ENCODE measurements around the gene ABTB2.
A peak's percentile ranks its signal among the peaks of the same experiment; 100 is the strongest.
"Not testable (repeated sequence)": the region's sequence is repeated elsewhere in the genome, so short reads cannot be mapped to it uniquely, and the experiment has no call there.

ABTB2 gene

GRCh38 chr11:34182921-34183685 is 174.7 kb downstream of the ABTB2 start:
- DNase-seq: no peak

- DNase-seq: no peak
Observed at GRCh38 chr11:34182425-34182824, 175.4 kb downstream of the ABTB2 start.

GRCh38 chr11:34181856-34182405 is 175.9 kb downstream of the ABTB2 start:
- DNase-seq: no peak

DNA sequence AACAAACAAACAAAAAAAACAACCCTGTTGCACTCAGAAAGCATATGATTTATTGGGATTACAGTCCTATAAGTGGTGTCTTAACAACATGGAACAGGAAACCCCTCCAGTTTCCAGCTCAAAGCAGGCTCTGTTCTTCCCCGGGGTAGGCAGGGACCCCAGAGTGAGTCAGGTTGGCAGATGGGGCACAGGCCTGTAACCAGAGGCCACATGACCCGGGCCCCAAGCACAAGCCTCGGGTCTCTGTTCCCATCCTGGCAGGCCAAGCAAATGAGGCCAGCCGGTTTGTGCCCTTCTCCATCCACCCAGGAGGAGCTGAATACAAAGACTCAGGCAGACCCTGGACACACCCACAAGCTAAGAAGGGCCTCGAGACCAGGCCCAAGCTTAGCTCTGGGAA is 176.6 kb downstream of the ABTB2 start:
- DNase-seq: no peak

GRCh38 chr11:34180814-34181165 is 177.0 kb downstream of the ABTB2 start:
- not testable (repeated sequence) for DNase-seq

DNA sequence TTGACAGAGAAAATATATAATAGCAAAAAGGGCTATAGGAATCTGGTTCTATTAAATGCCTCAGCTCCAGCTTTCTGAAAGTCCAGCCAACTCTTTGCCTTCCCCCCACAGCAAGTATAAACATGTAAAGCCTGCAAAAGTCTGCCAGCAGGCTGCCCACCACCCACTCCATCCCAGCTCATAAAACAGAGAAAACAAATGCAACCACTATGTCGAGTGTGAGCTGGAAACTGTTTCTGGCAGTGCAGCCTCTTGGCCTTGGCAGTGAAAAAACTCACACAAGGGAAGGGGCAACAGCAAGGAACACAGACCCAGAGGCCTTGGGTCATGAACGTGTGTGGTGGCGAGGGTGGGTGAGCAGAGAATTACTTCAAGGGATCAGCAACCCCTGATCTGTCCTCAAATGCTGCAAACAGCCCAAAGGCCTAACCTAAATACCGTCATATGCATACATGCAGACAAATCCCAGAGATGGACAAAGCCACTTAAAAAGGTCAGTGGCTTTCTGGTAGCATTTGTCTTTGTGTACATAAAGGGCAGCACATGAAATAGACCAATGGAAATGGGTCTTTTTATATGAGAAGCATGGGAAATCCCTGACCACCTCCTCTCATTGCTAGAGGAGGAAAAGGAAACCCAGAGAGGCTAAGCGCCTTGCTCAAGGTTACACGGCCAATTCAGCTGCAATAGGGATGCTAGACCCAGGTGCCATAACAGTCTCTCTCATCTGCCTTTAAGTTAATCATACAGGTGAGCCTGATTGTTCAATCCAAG is 177.6 kb downstream of the ABTB2 start:
- no peak for DNase-seq

- no peak for DNase-seq
Observed at GRCh38 chr11:34179026-34179675, 178.7 kb downstream of the ABTB2 start.

DNA sequence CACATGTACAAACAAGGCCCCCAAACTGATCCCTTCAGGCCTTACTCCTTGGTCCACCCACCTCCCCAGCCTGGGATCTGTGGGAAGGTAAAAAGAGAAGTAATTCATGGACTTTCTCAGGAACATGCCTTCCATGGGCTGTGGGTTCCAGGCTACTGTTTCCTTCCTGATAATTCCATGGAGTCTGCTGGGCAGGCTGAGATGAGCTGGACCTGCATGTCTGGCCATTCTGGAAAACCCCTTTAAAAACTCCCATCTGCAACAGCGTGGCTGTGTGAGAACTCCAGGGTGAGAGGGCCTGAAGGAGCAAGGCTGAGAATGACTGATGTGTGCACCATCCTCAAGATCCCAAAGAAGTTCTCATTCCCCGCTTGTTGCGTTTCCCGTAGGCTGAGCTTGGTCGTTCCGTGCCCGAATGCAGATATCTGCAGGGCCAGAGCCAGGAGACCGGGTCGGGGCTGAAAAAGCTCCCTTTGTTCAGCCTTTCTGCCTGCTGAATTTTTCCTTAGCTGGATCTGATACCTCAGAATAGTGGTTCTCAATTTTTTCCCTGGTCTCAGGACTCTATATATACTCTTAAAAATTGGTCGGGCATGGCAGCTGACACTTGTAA is 179.5 kb downstream of the ABTB2 start:
- DNase-seq: no peak

GRCh38 chr11:34176751-34177209 is 181.0 kb downstream of the ABTB2 start:
- DNase-seq: no peak

DNA sequence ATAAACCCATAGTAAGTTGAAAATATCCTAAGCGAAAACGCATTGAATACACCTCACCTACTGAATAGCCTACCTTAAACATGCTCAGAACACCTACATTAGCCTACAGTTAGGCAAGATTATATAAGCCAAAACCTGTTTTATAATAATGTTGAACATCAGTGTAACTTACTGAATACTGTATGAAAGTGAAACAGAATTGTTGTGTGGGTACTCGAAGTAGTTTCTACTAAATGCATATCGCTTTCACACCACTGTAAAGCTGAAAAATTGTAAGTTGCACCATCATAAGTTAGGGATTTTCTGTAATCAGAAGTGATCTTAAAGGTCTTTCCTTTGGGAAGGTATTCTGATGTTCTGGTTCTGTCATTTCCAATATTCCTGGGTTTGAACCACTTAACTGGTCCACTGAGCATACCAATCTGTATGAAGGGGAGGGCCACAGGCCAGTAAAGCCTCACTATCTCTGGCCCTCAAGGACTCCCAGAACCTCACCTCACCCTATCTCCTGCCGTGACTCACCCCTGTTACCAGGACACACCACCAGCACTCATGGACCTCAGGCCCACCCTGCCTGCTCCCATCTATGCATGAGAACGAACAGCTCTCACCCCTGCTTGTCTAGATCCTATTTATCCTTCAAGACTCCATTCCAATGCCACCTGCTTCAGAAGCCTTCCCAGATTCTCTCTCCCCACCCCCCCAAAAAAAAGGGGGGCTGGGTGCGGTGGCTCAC is 182.4 kb downstream of the ABTB2 start:
- no peak for DNase-seq

- DNase-seq: peak; percentile 28
Observed at GRCh38 chr11:34174412-34175041, 183.3 kb downstream of the ABTB2 start.

DNA sequence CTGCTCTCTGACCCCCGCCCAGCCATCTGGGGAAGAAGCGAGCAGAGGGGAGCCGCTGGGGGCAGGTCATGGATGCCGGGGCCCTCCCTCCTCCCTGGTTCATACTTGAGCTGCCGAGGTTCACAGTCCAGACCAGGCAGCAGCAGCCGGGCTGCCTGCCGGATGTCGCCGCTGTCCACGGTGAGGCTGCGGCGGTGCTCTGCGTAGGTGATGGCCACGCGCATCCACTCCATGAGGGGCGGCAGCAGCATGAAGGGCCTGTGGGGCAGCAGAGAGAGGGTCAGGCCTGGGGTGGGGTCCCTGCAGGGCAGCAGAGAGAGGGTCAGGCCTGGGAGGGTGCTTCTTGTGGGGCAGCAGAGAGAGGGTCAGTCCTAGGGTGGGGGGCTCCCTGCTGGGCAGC is 184.8 kb downstream of the ABTB2 start:
- DNase-seq: no peak

GRCh38 chr11:34169686-34170085 is 188.1 kb downstream of the ABTB2 start:
- DNase-seq: no peak

GRCh38 chr11:34168642-34169420 is 189.0 kb downstream of the ABTB2 start:
- DNase-seq: no peak

DNA sequence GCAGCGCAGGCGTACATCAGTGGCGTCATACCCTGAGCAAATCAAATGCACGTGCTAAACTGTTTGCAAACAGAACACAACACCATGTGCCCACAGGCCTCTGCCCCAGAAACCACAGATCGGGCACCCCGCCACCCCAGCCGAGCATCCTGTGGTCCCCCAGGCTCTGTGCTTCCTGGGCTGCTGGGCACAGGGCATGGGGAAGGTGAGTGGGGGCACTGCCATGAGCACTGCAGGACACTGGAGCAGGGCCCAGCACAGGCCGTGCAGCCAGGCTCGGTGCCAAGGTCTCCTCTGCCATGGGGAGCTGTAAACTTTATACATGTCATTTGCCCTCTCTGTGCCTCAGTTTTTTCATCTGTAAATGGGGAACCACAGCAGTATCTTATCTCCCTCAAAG is 189.8 kb downstream of the ABTB2 start:
- DNase-seq: no peak

DNA sequence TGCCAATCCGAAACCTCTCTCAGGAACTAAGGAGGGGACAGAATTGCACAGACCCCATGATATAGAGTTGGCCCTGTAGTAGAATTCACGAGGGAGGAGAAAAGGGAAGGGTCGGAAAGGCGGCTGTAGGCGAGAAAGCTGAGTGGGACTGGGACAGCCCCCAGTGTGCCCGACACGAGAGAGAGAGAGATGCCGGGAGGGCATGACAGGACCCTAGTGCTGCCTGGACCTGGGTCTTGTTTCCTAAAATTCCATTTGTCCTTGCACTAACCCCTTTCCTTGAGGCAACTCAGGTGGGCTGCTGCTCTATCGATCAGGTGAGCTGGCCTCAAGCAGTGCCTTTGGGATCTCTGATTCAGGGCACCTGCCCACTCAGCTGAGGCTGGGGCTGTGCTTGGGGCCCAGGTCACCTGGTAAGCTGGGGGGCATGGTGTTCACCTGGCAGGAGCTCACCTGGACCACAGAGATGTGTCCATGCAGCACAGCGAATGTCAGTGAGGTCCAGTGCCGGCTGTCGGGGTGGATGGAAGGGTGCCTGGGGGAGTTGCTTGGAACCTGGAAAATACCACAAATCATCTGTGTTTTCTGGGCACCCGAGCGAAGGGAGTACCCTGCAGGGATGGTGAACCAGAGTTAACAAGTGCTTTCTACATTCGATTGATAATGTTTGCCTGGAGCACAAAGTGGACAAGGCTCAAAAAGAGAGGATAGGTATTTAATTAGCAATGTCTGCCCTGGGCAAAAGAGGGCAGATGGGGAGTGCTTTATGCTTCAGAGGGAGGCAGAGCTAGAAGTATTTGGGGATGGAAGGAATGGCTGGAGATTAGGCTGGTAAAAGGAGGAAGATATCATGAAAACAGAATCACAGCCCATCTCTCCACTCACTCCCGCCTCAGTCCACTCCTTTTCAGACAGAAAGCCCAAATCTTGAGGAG is 190.7 kb downstream of the ABTB2 start:
- no peak for DNase-seq

DNA sequence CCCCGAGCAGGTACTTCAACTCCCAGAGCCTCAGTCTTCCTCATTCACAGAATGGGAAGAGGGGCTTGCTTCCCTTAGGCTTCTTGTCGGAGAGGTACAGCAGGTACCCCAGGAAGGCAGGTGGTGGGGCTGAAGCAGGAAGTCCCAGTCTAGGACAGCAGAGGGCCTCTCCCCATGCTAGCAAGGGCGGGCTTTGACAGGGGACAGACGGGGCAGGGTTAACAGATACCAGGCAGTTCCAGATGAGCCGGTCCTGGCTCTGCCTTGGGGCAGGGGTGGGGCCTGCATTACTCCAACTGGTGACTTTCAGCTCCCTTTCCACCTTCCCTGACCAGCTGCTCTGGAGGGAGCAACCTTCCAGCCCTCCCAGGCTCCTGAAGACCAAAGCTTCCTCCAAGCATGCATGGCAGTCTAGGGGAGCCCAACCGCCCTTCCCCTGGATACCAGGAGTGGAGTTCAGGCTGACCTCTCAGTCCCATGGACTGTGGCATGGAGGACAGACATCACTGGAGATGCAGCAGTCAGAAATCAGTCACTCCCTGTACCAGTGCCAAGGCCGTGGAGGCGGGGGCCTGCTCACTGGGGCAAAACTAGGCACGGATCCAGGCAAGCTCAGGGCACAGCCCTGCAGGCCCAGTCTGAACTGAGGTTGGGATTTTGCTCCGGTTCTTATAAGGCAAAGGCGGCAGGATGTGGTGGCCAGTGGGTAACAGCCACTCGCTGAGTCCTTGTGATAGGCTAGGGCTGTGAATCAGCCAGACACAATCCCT is 191.8 kb downstream of the ABTB2 start:
- DNase-seq: no peak

- no peak for DNase-seq
Observed at GRCh38 chr11:34165121-34165520, 192.7 kb downstream of the ABTB2 start.

DNA sequence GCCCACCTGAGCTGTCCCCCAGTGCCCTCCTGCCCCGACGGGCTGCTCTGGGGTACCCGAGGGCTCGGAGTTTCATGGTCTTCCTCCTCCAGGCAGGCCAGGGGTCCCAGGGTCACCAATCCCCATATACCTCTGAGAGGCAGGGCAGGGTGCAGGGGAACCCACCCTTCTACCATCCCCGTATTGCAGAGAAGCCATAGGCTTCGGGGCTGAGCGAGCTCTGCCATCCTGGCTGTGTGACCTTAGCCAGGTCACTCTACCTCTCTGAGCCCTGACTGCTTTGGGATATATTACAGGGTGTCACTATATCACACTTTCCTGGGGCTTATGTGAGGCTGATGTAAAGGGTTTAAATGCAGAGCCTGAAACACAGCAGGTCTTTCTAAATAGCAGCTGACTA is 195.0 kb downstream of the ABTB2 start:
- DNase-seq: no peak
